Right atrium auricular region (tissue), 2 donors: ENCODE data around the gene TMEM129. TPM values are rescaled to one million over a fixed set of nuclear protein-coding genes. Genes with fewer than 3 reads are reported as not detected.

Experiments used
- DNase-seq: peaks from one replicate; pipeline ENCODE4 v3.0.0-alpha.2; 2019; ENCODE audit warnings: low spot score
- H3K27ac ChIP-seq, 2 donors: fragments of 200-600 bp; sonication (generic); 1 replicate in 1 of 2; 2 replicates in 1 of 2; pipeline ENCODE4 v1.5.1; 2016 to 2019
- H3K27me3 ChIP-seq, 2 donors: fragments of 200-600 bp; sonication (generic); one replicate each; pipeline versions ENCODE4 v1.5.1 to v1.6.0; 2017 to 2019
- H3K36me3 ChIP-seq: fragments of 200-600 bp; sonication (generic); one replicate; pipeline ENCODE4 v1.5.1; 2016
- H3K4me1 ChIP-seq, 2 donors: fragments of 200-600 bp; sonication (generic); one replicate each; pipeline versions ENCODE4 v1.5.1 to v1.6.0; 2017 to 2019
- H3K4me3 ChIP-seq, 2 donors: fragments of 200-600 bp; sonication (generic); 1 replicate in 1 of 2; 2 replicates in 1 of 2; pipeline ENCODE4 v1.5.1; 2017 to 2019; ENCODE audit warnings: mild to moderate bottlenecking in 1 of 2, moderate library complexity in 1 of 2
- H3K9me3 ChIP-seq, 2 donors: fragments of 200-600 bp; sonication (generic); one replicate each; pipeline ENCODE4 v1.5.1; 2019
- CTCF ChIP-seq, 2 donors: fragments of 200-600 bp; sonication (generic); IDR thresholded peaks; one replicate each; pipeline ENCODE4 v1.5.1; 2019; ENCODE audit warnings: antibody characterized with exemption in 2 of 2
- total RNA-seq, 2 donors: library from RNA; depleted of rRNA; stranded (reverse); fragments of >200 nt; gene quantifications; one replicate each; pipeline ENCODE4 v1.1.0, GENCODE V29; 2016

TMEM129 gene
- total RNA-seq, 2 donors from 2014 or later, result 59.0 to 75.4 TPM

- Histone ChIP-seq H3K9me3 (no peaks in the 10 kb centered on the region), H3K27me3 (no peaks in the 10 kb centered on the region), H3K27ac (peak overlapping the region in 1 of 2 donors; percentile 62), H3K4me1 (peaks cover 0 to 9% of the 10 kb centered on the region in 2 donors), H3K4me3 (no peak overlapping the region), H3K36me3 (no peaks in the 10 kb centered on the region)
- TF ChIP-seq CTCF (IDR thresholded peaks at IDR 0.05), result no peak
- DNase-seq, result no peak
Measured at GRCh38 chr4:1668488-1668840, 52.7 kb downstream of the TMEM129 start.

- H3K36me3 ChIP-seq, result no peaks in the 10 kb centered on the region
- no peak for DNase-seq
Measured at GRCh38 chr4:1667273-1667672, 53.9 kb downstream of the TMEM129 start.

GRCh38 chr4:1666391-1666790 is 54.7 kb downstream of the TMEM129 start:
- peak overlapping the region in 1 of 2 donors; percentile 62 for H3K27ac ChIP-seq
- H3K36me3 ChIP-seq, result no peaks in the 10 kb centered on the region
- no peak overlapping the region for H3K4me3 ChIP-seq
- no peaks in the 10 kb centered on the region for H3K9me3 ChIP-seq
- TF ChIP-seq CTCF (IDR thresholded peaks at IDR 0.05), result no peak
- H3K27me3 ChIP-seq, result no peaks in the 10 kb centered on the region
- no peak for DNase-seq
- H3K4me1 ChIP-seq, result peaks cover 0 to 9% of the 10 kb centered on the region in 2 donors

More at GRCh38 chr4:1667273-1667672, 53.9 kb downstream of the TMEM129 start:
- H3K9me3 ChIP-seq, result no peaks in the 10 kb centered on the region
- H3K4me1 ChIP-seq, result peaks cover 0 to 9% of the 10 kb centered on the region in 2 donors
- H3K27ac ChIP-seq, result peak overlapping the region in 1 of 2 donors; percentile 62
- H3K27me3 ChIP-seq, result no peaks in the 10 kb centered on the region
- TF ChIP-seq CTCF (IDR thresholded peaks at IDR 0.05), result no peak
- no peak overlapping the region for H3K4me3 ChIP-seq

Other genes with a start within 250 kb of the TMEM129 start
- 1 to 10 TPM; 1.0 to 1.9 TPM for gene FAM53A, start 37.0 kb downstream of the TMEM129 start, total RNA-seq
- 10 to 100 TPM; 15.6 to 20.1 TPM for gene SLBP, start 9.0 kb downstream of the TMEM129 start, total RNA-seq
- 1 to 10 TPM; 3.7 to 5.3 TPM for gene TACC3, start 198 bp upstream of the TMEM129 start, total RNA-seq
- gene FGFR3, start 72.0 kb upstream of the TMEM129 start, total RNA-seq, result 10 to 100 TPM in 1 of 2 donors, 1 to 10 TPM in 1; 2.6 to 15.4 TPM
- 10 to 100 TPM; 32.1 to 34.5 TPM for gene LETM1, start 134.8 kb upstream of the TMEM129 start, total RNA-seq
- 10 to 100 TPM; 23.8 to 36.3 TPM for gene NSD2, start 150.1 kb upstream of the TMEM129 start, total RNA-seq